Measurements from ENCODE around the gene PJA1. TPM values are rescaled to one million over a fixed set of nuclear protein-coding genes. Genes with fewer than 3 reads are reported as not detected.

The PJA1 gene
- 67.4 and 68.9 TPM in 2 replicates for total RNA-seq
- 73.4 and 79.7 TPM in 2 replicates for polyA plus RNA-seq

- Histone ChIP-seq H3K4me3 (peak within 1 kb of the TSS; percentile 78), H3K36me3 (no peaks in the 10 kb centered on the region), H3K27me3 (no peaks in the 10 kb centered on the region), H3K9me3 (ENCODE audit: low read depth) (no peaks in the 10 kb centered on the region), H3K27ac (peak within 1 kb of the TSS; percentile 67), H3K4me1 (ENCODE audit: low read depth) (no peaks in the 10 kb centered on the region)
- TF ChIP-seq CTCF (IDR thresholded peaks at IDR 0.05; ENCODE audit: low read depth, low read length) = no peak
- DNase-seq (ENCODE audit: low read depth in 1 of 2, low spot score in 1 of 2) = peak; percentile 76 to 83
Observed at GRCh38 chrX:69165087-69165651, at the start of gene PJA1. Gene PJA1, minus strand, starts transcription at chrX:69165453. Its CDS starts 2,380 bp downstream, at chrX:69163073.

- no peak for TF ChIP-seq CTCF (IDR thresholded peaks at IDR 0.05; ENCODE audit: low read depth, low read length)
- Histone ChIP-seq H3K4me3 (no peak overlapping the region), H3K4me1 (ENCODE audit: low read depth) (no peaks in the 10 kb centered on the region), H3K36me3 (no peaks in the 10 kb centered on the region), H3K27me3 (no peaks in the 10 kb centered on the region), H3K9me3 (ENCODE audit: low read depth) (no peaks in the 10 kb centered on the region), H3K27ac (no peak overlapping the region)
- DNase-seq (ENCODE audit: low read depth in 1 of 2, low spot score in 1 of 2) = no peak
Observed at GRCh38 chrX:69214463-69214862, 49.2 kb upstream of the PJA1 start.

- no peak for DNase-seq (ENCODE audit: low read depth in 1 of 2, low spot score in 1 of 2)
- H3K27me3 ChIP-seq = no peaks in the 10 kb centered on the region
- H3K36me3 ChIP-seq = no peaks in the 10 kb centered on the region
- H3K4me3 ChIP-seq = no peak overlapping the region
- no peak for TF ChIP-seq CTCF (IDR thresholded peaks at IDR 0.05; ENCODE audit: low read depth, low read length)
- no peaks in the 10 kb centered on the region for H3K9me3 ChIP-seq (ENCODE audit: low read depth)
- no peaks in the 10 kb centered on the region for H3K4me1 ChIP-seq (ENCODE audit: low read depth)
- H3K27ac ChIP-seq = no peak overlapping the region
Observed at GRCh38 chrX:69211701-69212100, 46.4 kb upstream of the PJA1 start.

- no peak for TF ChIP-seq CTCF (IDR thresholded peaks at IDR 0.05; ENCODE audit: low read depth, low read length)
- Histone ChIP-seq H3K27me3 (no peaks in the 10 kb centered on the region), H3K9me3 (ENCODE audit: low read depth) (no peaks in the 10 kb centered on the region), H3K27ac (no peak overlapping the region), H3K36me3 (no peaks in the 10 kb centered on the region), H3K4me3 (no peak overlapping the region), H3K4me1 (ENCODE audit: low read depth) (no peaks in the 10 kb centered on the region)
- no peak for DNase-seq (ENCODE audit: low read depth in 1 of 2, low spot score in 1 of 2)
Observed at GRCh38 chrX:69210581-69210980, 45.3 kb upstream of the PJA1 start.

- Histone ChIP-seq H3K4me1 (ENCODE audit: low read depth) (no peaks in the 10 kb centered on the region), H3K27ac (no peak overlapping the region), H3K9me3 (ENCODE audit: low read depth) (no peaks in the 10 kb centered on the region), H3K27me3 (no peaks in the 10 kb centered on the region), H3K36me3 (no peaks in the 10 kb centered on the region), H3K4me3 (no peak overlapping the region)
- no peak for TF ChIP-seq CTCF (IDR thresholded peaks at IDR 0.05; ENCODE audit: low read depth, low read length)
- DNase-seq (ENCODE audit: low read depth in 1 of 2, low spot score in 1 of 2) = no peak
Observed at GRCh38 chrX:69207216-69207615, 42.0 kb upstream of the PJA1 start.

Measured in cardiac muscle cell (in vitro differentiated cells and primary cell).